HG03342 (cell line): Measurements from ENCODE around the gene EXOC4.

Experiments
- ATAC-seq: cut with Tn5 transposase; IDR thresholded peaks from one replicate; pipeline ENCODE4 v1.9.1; 2021; ENCODE audit warnings: mild to moderate bottlenecking, moderate library complexity; ENCODE audit not compliant: unreplicated experiment

Gene EXOC4

GRCh38 chr7:133850497-133851280, 597.8 kb downstream of the EXOC4 start:
- no peak for ATAC-seq

- ATAC-seq: no peak
These were observed 598.5 kb downstream of the EXOC4 start for GRCh38 chr7:133851411-133851810.

- peak; percentile 62 for ATAC-seq
These were observed 600.9 kb downstream of the EXOC4 start for GRCh38 chr7:133853706-133854276.

GRCh38 chr7:133854739-133855138, 601.9 kb downstream of the EXOC4 start:
- no peak for ATAC-seq

GRCh38 chr7:133857376-133858119, 604.7 kb downstream of the EXOC4 start:
- no peak for ATAC-seq

GRCh38 chr7:133858311-133858710, 605.4 kb downstream of the EXOC4 start:
- ATAC-seq: no peak

GRCh38 chr7:133859231-133859630, 606.4 kb downstream of the EXOC4 start:
- no peak for ATAC-seq

- no peak for ATAC-seq
These were observed 607.1 kb downstream of the EXOC4 start for GRCh38 chr7:133859871-133860450.

- ATAC-seq: no peak
These were observed 607.9 kb downstream of the EXOC4 start for GRCh38 chr7:133860628-133861335.

- ATAC-seq: no peak
These were observed 609.0 kb downstream of the EXOC4 start for GRCh38 chr7:133861876-133862275.

GRCh38 chr7:133863362-133864061, 610.6 kb downstream of the EXOC4 start:
- no peak for ATAC-seq

GRCh38 chr7:133869556-133869955, 616.7 kb downstream of the EXOC4 start:
- no peak for ATAC-seq

GRCh38 chr7:133871757-133872156, 618.9 kb downstream of the EXOC4 start:
- no peak for ATAC-seq

GRCh38 chr7:133873187-133873586, 620.3 kb downstream of the EXOC4 start:
- ATAC-seq: no peak

GRCh38 chr7:133873631-133874030, 620.8 kb downstream of the EXOC4 start:
- ATAC-seq: no peak

- ATAC-seq: no peak
These were observed 630.7 kb downstream of the EXOC4 start for GRCh38 chr7:133883591-133883990.

- ATAC-seq: no peak
These were observed 632.3 kb downstream of the EXOC4 start for GRCh38 chr7:133885213-133885612.

- ATAC-seq: no peak
These were observed 633.2 kb downstream of the EXOC4 start for GRCh38 chr7:133886086-133886485.

- ATAC-seq: no peak
These were observed 633.9 kb downstream of the EXOC4 start for GRCh38 chr7:133886797-133887196.

- no peak for ATAC-seq
These were observed 634.6 kb downstream of the EXOC4 start for GRCh38 chr7:133887459-133887858.
